ENCODE results near the gene MAPK10. TPM values are rescaled to one million over a fixed set of nuclear protein-coding genes. Genes with fewer than 3 reads are reported as not detected.

MAPK10 gene
- total RNA-seq, 1 donor from 2014 or later: 2.0 TPM

- Mint-ChIP-seq H3K9me3 (ENCODE audit: unreplicated experiment) (no peaks in the 10 kb centered on the region), H3K27me3 (ENCODE audit: unreplicated experiment) (no peaks in the 10 kb centered on the region), H3K4me3 (ENCODE audit: unreplicated experiment) (no peak overlapping the region), H3K4me1 (ENCODE audit: unreplicated experiment) (peaks cover 7% of the 10 kb centered on the region), H3K36me3 (ENCODE audit: low read depth, unreplicated experiment) (no peaks in the 10 kb centered on the region), H3K27ac (ENCODE audit: unreplicated experiment) (no peak overlapping the region)
- no peak for TF ChIP-seq CTCF (IDR thresholded peaks at IDR 0.05; ENCODE audit: unreplicated experiment)
- DNase-seq (ENCODE audit: low spot score): no peak
These were observed 65.0 kb downstream of the MAPK10 start for GRCh38 chr4:86294883-86295282.

GRCh38 chr4:86291180-86291579, 68.7 kb downstream of the MAPK10 start:
- no peaks in the 10 kb centered on the region for H3K9me3 Mint-ChIP-seq (ENCODE audit: unreplicated experiment)
- no peaks in the 10 kb centered on the region for H3K27me3 Mint-ChIP-seq (ENCODE audit: unreplicated experiment)
- no peak for TF ChIP-seq CTCF (IDR thresholded peaks at IDR 0.05; ENCODE audit: unreplicated experiment)
- no peak overlapping the region for H3K4me3 Mint-ChIP-seq (ENCODE audit: unreplicated experiment)
- DNase-seq (ENCODE audit: low spot score): no peak
- H3K4me1 Mint-ChIP-seq (ENCODE audit: unreplicated experiment): peaks cover 7% of the 10 kb centered on the region
- no peak overlapping the region for H3K27ac Mint-ChIP-seq (ENCODE audit: unreplicated experiment)
- no peaks in the 10 kb centered on the region for H3K36me3 Mint-ChIP-seq (ENCODE audit: low read depth, unreplicated experiment)

- H3K27ac Mint-ChIP-seq (ENCODE audit: unreplicated experiment): no peak overlapping the region
- TF ChIP-seq CTCF (IDR thresholded peaks at IDR 0.05; ENCODE audit: unreplicated experiment): no peak
- H3K9me3 Mint-ChIP-seq (ENCODE audit: unreplicated experiment): no peaks in the 10 kb centered on the region
These were observed 73.1 kb downstream of the MAPK10 start for GRCh38 chr4:86286726-86287125.

GRCh38 chr4:86283371-86283770, 76.5 kb downstream of the MAPK10 start:
- Mint-ChIP-seq H3K27ac (ENCODE audit: unreplicated experiment) (no peak overlapping the region), H3K36me3 (ENCODE audit: low read depth, unreplicated experiment) (no peaks in the 10 kb centered on the region), H3K4me1 (ENCODE audit: unreplicated experiment) (no peaks in the 10 kb centered on the region), H3K4me3 (ENCODE audit: unreplicated experiment) (no peak overlapping the region), H3K9me3 (ENCODE audit: unreplicated experiment) (no peaks in the 10 kb centered on the region), H3K27me3 (ENCODE audit: unreplicated experiment) (no peaks in the 10 kb centered on the region)
- no peak for TF ChIP-seq CTCF (IDR thresholded peaks at IDR 0.05; ENCODE audit: unreplicated experiment)
- no peak for DNase-seq (ENCODE audit: low spot score)

More at GRCh38 chr4:86286726-86287125, 73.1 kb downstream of the MAPK10 start:
- no peak overlapping the region for H3K4me3 Mint-ChIP-seq (ENCODE audit: unreplicated experiment)
- H3K4me1 Mint-ChIP-seq (ENCODE audit: unreplicated experiment): no peaks in the 10 kb centered on the region
- H3K36me3 Mint-ChIP-seq (ENCODE audit: low read depth, unreplicated experiment): no peaks in the 10 kb centered on the region
- no peak for DNase-seq (ENCODE audit: low spot score)
- no peaks in the 10 kb centered on the region for H3K27me3 Mint-ChIP-seq (ENCODE audit: unreplicated experiment)

- Mint-ChIP-seq H3K27ac (ENCODE audit: unreplicated experiment) (no peak overlapping the region), H3K4me1 (ENCODE audit: unreplicated experiment) (no peaks in the 10 kb centered on the region), H3K4me3 (ENCODE audit: unreplicated experiment) (no peak overlapping the region), H3K9me3 (ENCODE audit: unreplicated experiment) (no peaks in the 10 kb centered on the region), H3K36me3 (ENCODE audit: low read depth, unreplicated experiment) (no peaks in the 10 kb centered on the region), H3K27me3 (ENCODE audit: unreplicated experiment) (no peaks in the 10 kb centered on the region)
- no peak for TF ChIP-seq CTCF (IDR thresholded peaks at IDR 0.05; ENCODE audit: unreplicated experiment)
- no peak for DNase-seq (ENCODE audit: low spot score)
These were observed 79.6 kb downstream of the MAPK10 start for GRCh38 chr4:86280246-86280645.
